Activated CD8-positive, alpha-beta memory T cell treated with anti-CD3 and anti-CD28 coated beads for 4 hours (primary cell): Measurements from ENCODE around the gene HLX.

Experiments
- DNase-seq, 2 donors: peaks; one replicate each; pipeline ENCODE4 v3.0.0-alpha.2; 2020; ENCODE audit warnings: low read depth in 2 of 2

HLX gene

DNA sequence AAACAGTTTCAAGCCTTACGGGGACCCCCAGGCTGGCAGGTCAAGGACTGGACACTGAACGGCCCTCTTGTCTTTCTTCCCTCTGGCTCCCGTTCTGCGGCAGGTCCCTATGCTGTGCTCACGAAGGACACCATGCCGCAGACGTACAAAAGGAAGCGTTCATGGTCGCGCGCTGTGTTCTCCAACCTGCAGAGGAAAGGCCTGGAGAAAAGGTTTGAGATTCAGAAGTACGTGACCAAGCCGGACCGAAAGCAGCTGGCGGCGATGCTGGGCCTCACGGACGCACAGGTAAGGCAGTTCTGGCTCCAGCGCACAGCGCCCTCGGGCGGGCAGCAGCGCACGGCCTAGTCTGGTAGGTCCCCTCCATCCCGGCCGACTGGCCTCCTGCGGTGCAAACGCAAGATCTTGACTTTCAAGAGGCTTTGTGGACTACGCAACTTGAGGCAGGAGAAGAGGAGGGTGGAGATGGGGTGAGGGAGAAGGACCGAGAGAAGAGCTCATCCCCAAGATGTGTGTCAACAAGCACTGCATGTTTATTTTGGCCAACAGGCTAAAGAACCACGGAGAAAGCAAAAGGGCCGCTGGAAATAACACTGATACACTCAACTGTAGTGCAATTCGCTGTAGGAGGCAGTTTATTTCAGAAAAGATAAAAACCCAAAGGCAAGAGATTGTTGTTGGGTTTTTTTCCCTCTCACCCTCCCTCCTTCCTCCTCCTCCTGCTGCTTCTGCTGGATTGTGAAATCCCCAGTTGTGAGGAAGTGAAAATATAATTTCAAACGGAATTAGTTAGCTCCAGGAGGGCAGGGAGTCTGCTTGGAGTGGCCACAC, 3.0 kb downstream of the HLX start:
- no peak for DNase-seq

DNA sequence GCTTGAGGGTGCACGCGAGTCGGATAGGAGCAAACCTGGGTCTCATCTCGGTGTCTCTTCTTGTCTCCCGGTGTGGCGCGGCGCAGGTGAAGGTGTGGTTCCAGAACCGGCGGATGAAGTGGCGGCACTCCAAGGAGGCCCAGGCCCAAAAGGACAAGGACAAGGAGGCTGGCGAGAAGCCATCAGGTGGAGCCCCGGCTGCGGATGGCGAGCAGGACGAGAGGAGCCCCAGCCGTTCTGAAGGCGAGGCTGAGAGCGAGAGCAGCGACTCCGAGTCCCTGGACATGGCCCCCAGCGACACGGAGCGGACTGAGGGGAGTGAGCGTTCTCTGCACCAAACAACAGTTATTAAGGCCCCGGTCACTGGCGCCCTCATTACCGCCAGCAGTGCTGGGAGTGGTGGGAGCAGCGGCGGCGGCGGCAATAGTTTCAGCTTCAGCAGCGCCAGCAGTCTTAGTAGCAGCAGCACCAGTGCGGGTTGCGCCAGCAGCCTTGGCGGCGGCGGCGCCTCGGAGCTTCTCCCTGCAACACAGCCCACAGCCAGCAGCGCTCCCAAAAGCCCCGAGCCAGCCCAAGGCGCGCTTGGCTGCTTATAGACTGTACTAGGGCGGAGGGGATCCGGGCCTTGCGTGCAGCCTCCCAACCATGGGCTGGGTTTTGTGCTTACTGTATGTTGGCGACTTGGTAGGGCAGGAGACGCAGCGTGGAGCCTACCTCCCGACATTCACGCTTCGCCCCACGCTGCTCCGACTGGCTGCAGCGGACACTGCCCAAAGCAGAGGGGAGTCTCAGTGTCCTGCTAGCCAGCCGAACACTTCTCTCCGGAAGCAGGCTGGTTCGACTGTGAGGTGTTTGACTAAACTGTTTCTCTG, 5.1 kb downstream of the HLX start:
- DNase-seq = no peak

DNA sequence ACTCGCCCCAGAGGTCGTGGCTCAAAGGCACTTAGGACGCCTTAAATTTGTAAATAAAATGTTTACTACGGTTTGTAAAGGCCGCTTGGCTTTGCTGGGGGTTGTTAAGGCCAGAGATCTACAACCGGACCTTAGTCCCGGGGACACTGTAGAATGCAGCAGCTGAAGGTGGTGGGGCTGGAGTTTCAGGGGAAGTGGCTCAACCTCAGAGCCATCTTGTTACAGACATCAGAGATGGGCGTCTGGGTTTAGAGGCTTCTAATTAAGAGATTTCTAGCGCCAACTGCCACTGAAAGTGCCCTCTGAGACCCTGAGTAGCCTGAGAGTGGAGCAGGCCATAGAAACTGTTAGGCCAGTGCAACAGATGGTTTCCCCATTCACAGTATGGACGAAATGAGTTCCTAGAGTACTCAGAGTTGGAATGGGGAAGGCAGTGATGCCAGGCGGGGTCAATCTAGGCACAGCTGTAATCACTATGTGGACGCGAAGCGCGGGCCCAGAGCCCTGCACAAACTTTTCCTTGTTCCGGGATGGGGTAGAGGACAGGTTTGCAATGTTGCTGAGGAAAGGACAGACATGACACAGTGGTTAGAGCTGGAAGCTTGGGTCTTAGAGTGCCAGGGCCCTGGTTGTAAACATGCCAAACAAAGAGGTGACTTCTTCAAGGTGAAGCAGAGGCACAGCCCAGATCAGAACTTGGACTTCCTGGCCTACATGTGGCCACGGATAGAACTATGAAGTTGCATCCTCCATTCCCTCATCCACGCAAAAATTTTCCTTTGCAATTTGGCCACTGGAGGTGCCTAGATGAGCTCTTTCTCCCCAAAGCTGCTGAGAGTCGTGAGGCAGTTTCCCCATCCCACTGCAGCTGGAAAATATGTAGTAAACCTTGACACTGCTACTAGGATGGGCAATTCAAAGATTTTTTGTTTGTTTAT, 6.0 kb downstream of the HLX start:
- no peak for DNase-seq

DNA sequence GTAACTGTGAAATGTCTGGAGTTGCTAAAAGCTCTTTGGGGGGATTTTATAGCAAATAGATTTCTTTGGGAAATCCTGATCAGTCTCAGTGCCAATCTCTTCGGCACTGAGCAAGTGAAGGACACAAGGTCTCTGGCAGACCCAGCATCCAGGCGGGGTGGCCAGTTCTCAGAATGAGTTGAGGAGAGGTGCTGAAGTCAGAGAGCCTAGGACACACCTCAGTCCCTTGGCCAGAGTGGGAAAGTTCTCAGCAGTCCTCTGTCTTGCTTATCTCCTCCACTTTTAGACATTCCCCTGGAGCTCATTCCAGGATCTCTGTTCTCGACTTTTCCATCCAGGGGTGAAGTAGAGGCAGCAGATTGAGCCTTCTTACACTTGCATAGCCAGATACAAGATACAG, 6.7 kb downstream of the HLX start:
- no peak for DNase-seq

DNA sequence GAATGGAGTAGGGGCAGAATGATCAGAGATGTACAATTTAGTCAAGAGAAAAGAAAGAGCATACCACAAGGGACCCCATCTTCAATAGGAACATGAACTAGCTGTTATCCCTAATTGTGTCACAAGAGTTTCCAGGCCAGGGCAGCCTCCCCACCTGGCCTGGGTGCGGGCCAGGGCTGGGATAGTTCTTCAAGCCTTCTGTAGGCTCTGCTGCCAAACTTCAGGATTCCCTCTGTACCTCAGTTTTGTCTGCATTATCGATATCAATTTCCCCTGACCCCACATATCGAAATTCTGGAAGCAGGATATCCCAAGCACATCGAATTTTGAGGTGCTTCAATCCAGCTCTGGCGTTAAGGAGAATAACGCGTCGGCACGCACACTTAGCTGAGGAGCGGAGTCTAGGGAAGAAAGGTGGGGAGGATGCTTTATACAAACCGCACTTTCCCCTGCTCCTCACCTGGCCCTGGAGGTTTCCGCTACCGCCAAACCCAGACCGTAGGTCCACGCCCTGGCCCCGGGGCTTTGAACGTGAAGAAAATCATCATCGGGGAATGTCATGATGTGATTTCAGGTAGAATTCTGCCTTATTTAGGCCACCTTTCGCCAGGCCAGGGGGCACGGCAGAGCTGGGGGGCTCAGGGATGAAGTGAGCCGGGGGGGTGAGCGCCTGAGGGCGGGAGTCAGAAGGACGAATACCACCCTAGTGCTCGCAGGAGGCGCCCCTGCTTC, 7.4 kb downstream of the HLX start:
- DNase-seq = no peak

DNA sequence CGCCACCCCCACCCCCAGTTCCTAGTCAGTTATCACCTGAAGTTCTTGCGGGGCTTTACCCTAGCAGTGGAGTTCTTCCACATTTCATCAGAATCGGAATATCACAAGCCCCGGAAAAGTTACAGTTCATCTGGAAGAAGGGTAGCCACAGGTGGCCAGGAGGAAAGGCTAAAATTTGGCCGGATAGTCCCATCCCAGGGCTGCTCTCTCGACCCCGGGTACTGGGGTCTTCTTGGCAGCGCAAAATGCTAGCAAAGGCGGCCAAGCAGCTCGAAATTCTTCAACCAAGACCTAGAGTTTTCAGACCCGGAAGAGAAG, 7.9 kb downstream of the HLX start:
- DNase-seq = no peak

DNA sequence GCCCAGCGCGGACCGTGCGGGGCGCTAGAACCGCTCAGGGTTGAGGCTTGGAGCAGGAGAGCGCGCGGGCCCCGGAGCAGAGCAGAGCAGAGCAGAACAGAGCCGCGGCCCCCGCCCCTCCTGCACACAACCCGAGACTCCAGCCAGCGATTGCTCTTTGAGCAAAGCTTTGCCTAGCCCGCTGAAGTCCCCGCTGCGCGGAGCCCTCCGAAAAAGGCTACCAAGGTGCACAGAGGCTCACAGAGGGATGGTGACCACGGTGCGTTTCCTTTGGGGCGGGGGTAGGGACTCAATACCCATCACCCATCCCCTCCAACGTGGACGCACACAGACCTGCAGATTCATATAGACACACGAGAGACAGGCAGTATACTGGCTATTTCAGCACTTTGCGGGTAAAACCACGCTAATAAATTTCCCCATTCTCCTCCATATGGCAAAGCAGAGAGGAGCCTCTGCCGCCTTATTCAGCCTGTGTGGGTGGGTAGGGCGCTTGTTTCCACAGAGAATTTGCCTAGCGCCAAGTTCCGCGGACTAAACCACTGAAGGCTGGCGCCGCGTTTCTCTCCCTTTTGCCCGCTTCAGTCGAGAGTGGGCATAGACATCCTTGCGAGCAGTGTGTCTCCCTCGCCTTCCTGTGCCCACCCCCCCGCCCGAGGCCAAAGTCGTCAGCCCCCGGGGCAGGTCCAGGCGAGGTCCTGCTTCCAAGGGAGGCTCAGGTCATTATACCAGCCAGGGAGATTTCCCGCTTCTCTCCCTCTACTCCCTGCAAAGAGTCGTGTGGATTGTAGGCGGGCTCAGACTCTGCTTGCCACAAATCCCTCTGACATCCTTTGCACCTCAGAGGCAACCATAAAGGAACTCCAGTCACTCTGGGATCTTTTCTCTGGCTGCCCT, 8.5 kb downstream of the HLX start:
- no peak for DNase-seq

DNA sequence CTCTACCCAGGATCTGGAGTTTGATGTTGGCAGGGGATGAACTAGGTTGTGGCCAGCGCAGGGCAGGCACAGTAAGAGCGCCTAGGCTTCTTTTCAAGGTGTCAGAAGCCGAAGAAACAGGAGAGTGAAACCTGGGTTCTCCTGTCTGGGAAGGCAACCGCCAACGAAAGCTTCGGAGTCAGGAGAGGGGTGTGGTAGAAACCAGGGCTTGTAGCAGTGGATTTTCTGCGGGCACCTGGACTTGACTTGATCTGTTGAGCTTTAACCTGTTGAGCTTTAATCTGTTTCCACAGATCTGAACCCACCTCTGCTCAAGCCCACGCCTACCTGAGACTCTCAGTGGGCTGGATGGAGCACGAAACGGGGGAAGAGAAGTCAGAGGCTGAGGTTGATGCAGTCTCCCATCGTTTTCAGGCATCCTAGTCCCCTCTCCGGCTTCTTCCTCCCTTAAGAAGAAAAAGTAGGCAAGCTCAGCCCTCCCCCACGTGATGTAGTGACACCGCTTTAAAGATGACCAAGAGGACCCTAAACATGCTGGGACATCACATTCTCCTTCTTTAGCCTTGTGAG, 9.3 kb downstream of the HLX start:
- DNase-seq = no peak

DNA sequence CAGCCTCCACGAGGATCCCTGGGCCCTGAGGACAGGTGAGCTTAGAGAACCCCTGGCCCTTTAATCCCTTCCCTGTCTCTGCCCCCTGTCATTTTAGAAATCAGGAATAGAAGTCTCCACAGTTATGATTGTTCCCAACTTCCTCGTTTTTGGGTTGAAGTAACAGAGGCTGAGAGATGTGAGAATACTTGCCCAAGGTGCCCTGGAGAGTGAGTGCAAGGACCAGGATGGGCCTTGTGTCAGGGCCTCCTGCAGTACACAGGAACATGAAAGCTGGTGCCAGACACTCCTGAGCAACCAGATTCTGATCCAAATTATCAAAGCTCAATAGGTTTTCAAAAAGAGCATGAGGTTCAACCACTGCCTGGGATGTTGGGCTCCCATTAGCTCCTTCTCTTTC, 10.1 kb downstream of the HLX start:
- no peak for DNase-seq

DNA sequence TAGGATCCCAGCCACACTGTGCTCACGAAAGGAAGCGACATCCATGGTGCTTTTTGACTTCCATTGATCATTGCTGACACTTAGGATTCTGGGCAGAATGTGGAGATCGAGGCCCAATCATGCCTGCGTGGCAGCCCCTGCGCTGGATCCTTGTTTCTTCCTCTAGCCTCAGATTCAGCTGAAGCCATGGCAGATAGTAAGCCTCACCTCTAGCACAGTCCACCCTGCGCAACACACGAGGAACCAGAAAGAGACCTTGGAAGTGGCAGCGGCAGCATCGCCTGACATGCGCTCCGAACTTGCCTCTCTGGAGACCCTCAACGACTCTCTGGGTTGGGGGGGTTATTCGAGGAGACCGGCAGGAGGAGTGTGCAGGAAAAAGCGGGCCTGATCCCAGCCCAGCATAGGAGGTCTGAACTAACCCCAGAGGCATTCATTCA, 10.6 kb downstream of the HLX start:
- no peak for DNase-seq

DNA sequence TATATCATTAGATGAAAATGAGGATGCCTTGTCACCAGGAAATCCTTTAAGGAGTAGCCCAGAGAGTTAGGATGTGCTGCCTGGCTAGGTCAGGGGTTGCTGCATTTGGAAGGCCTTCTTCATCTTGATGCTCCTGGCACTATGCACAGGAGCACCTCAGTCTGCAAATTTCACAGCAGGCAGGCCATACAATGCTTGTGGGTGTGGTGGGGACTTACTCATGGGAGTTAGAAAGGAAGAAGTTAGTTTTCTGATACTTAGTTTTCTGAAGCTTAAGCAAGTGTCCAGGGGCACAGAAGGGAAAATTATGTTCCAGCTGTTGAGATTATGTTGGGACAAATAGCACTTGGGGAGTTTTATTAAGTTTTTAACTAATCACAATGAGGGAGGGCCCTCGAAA, 11.4 kb downstream of the HLX start:
- DNase-seq = no peak

DNA sequence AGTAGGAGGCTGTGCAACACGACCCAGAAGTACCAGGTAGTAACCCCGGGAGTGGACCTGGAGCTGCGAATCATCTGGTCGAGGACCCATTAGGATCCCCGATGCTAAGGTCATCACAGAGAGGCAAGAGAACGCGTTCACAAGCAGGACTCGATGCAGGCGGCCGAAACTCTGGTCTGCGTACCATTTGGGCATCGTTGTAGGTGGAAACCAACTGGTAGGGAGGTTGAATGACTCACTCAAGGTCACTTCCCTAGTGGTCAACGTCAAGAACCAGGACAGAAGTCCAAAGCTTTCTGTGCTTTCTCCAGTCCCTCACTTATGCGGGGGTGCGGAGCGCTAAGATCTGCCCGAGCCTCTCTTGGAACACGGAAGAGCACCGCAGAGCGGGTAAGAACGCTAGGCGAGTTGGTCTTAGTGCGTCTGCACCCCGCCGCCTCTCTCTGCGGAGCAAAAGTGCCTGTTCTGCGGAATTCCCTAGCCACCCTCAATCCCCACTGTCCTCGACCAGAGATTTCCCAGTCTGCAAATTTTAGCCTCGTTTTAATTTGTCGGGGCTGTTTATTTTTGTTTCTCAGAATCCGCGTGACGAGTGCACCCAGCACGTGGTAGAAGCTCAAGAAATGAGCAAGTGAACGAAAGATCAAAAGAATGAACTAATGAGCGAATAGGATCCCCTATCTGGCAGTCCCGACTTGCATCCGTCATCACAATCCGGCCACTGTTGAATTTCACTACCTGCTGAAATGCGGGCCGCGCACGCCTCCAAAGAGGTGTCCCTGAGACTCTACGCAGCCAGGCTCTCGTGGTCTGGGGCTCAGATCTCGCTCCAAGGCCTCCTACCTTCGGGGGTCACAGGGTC, 12.2 kb downstream of the HLX start:
- no peak for DNase-seq

DNA sequence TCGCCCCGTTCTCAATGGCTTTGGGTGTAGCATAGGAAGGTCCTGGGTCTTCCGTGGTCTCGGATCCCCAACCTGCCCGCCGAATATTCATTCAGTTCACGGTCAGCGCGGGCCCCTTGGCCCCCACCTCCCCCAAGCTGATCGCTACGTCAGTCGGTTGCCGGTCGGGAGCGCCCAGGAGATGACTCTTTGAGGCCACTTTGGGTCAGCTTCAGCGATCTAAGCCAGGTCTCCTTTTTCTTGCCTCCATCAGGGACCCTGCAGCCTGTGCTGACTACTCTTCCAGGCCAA, 12.8 kb downstream of the HLX start:
- DNase-seq = no peak

DNA sequence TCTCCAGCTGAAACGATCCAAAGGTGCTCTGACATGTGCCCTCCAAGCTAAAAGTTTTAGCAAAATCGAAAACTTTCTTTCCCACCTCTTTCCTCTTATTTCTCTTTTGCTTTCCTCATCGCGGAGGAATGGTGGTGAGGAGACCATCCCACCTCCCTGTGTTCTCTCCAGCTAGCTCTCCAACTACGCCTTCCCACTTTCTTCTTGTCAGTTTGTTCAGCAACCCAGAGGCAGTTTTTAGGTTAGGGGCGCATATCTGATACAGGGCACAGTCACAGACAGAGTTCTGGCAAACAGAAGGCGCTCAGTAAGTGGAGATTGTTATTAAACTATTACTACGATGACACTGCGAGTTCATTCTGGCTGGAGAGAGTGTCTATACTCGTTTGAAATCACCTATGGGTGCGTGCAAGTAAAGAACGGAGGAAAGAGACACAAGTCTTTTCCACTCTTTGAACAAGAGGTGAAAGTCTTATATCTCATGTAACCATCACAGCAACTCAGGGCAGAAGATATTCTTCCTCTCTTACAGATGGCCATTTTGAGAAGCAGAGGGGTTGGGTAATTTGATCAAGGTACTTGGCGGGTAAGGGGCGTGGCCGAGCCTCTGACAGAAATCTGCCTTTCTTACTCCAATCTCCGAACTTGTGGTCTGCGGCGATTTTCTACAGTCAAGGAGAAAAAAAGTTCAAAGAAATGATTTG, 13.9 kb downstream of the HLX start:
- no peak for DNase-seq

DNA sequence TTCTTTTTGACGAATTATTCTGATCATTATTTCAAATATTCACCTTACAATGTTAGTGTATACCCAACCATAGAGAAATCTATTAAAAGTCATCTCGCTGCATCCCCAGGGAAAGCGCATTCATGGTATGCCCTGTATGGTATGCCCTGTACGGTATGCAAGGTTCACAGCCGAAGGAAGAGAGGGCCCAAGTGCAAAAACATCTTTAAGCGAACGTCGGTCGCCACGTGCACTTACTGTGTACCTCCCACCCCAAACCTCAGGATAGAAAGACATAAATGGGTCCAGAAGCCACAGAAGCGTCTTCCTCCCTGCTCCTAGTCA, 14.4 kb downstream of the HLX start:
- no peak for DNase-seq

DNA sequence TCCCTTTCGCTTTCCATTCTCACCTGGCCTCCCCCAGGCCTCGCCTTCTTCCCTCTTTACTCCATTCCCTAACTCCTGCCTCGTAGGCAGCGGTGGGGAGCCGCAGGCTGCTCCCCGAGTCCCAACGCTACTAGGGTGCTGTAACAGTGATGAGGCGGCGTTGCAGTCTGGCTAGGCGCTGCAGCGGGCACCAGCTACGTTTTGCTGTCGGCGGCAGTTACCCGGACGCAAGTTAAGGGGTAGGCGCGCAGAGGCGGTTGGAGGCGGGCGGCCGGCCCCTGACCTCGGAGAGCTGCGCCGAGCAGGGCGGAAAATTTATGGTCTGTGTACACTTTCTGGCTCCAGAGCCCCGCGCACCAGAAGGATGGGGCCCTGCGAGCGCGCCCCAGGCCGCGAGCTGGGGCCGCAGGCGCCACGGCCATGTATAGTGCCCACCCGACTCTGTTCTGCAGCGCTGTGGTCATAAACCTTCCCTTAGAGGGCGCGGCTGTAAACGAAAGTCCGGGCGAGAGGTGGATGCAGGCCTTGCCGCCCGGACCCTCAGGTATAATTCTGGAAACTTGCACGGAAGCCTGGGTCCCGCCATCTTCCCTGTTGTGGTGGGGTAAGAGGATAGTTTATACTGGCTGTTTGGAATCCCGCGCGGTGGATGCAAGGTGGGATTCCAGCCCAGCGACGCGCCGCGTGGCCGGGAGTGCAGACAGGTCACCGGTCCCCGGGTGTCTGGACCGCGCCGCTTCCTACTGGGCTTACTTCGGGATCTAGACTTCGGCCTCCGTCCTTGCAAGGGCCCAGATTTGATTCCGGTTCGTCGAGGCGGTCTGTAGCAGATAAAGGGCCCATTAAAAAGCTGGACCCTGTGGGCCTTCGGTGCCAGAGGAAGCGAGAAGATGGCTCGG, 15.0 kb downstream of the HLX start:
- DNase-seq = no peak

DNA sequence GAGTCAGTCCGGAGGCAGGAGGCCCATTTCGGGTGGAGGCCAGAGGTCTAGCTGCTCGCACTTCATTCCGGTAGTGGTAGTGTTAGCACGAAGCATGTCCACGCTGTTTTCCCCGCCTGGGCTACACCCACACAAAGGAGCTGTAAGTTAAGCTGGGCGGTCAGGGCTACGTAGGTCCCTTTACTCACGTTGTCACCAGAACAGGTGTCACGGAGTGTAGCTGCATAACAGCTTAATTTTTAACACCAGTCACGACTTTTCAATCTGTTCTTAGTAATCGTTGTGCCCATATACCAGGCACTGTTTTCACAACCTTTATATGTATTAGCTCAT, 15.6 kb downstream of the HLX start:
- no peak for DNase-seq

DNA sequence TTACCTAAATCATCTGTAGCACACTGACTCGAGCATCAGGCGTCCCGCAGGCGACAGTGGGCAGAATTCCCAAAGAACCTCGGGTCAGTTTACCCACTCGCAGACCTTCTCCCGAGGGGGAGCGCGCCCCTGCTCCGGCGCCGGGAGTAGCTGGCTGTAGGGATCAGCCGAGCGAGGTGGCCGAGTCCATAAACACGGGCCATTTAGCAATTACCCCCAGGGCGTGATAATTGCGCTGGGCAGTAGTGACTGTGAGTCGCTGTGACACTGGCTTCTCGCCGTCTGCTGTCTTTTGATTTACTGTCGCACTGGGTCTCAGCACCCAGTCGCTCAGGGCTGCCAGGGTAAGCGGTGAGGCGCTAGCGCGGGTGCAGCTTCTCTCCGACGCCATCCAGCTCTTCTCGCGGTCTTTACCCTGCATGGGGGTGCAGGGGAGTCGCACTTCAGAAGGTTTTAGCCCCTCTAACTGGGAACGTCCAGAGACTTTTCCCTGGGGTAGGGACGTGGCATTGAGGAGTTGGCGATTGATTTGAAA, 16.2 kb downstream of the HLX start:
- DNase-seq = no peak
